OCI-LY1 (cell line): ENCODE measurements around the gene PRLR.

Experiments
- H2AFZ ChIP-seq: fragments of 200-600 bp; sonication (generic), shearing (Covaris generic); 2 replicates; pipeline ENCODE4 v1.6.0; 2014; ENCODE audit warnings: antibody characterized with exemption, mild to moderate bottlenecking, low read length
- H3F3A ChIP-seq: fragments of 200-600 bp; sonication (generic), shearing (Covaris generic); 2 replicates; pipeline ENCODE4 v1.6.0; 2014; ENCODE audit warnings: mild to moderate bottlenecking, antibody characterized with exemption, low read length, moderate library complexity; ENCODE audit not compliant: insufficient read depth
- H3K27ac ChIP-seq: fragments of 200-600 bp; sonication (generic); 2 replicates; pipeline ENCODE4 v1.5.1; 2014; ENCODE audit warnings: low read length, mixed run types, mild to moderate bottlenecking, low read depth; ENCODE audit not compliant: poor library complexity, severe bottlenecking
- H3K27me3 ChIP-seq: fragments of 200-600 bp; sonication (generic); 2 replicates; pipeline ENCODE4 v1.6.0; 2014; ENCODE audit warnings: antibody characterized with exemption, mild to moderate bottlenecking, low read length, moderate library complexity; ENCODE audit not compliant: insufficient read depth
- H3K36me3 ChIP-seq: fragments of 200-600 bp; sonication (generic); 2 replicates; pipeline ENCODE4 v1.6.1; 2014; ENCODE audit warnings: mild to moderate bottlenecking, antibody characterized with exemption, low read length, moderate library complexity, mixed read lengths; ENCODE audit not compliant: insufficient read depth
- H3K4me1 ChIP-seq: fragments of 200-600 bp; sonication (generic); 2 replicates; pipeline ENCODE4 v1.5.1; 2014; ENCODE audit warnings: mild to moderate bottlenecking, low read length, moderate library complexity; ENCODE audit not compliant: insufficient read depth, severe bottlenecking
- H3K4me2 ChIP-seq: fragments of 200-600 bp; sonication (generic), shearing (Covaris generic); 2 replicates; pipeline ENCODE4 v1.6.1; 2014; ENCODE audit warnings: low read length
- H3K4me3 ChIP-seq: fragments of 200-600 bp; sonication (generic); 2 replicates; pipeline ENCODE4 v1.5.1; 2014; ENCODE audit warnings: low read length, low read depth, mild to moderate bottlenecking, mixed read lengths; ENCODE audit not compliant: poor library complexity, severe bottlenecking
- H3K79me2 ChIP-seq: fragments of 200-600 bp; shearing (Covaris generic); 2 replicates; pipeline ENCODE4 v1.6.1; 2016; ENCODE audit warnings: mixed run types, low read length, mixed read lengths; ENCODE audit not compliant: insufficient read depth
- H3K9ac ChIP-seq: fragments of 200-600 bp; sonication (generic), shearing (Covaris generic); 2 replicates; pipeline ENCODE4 v1.6.1; 2014; ENCODE audit warnings: mild to moderate bottlenecking, low read length, mixed read lengths
- H3K9me2 ChIP-seq: fragments of 200-600 bp; sonication (generic), shearing (Covaris generic); 2 replicates; pipeline ENCODE4 v1.6.1; 2014; ENCODE audit warnings: low read depth, mild to moderate bottlenecking, low read length, mixed read lengths
- H3K9me3 ChIP-seq: fragments of 200-600 bp; shearing (Covaris generic); 2 replicates; pipeline ENCODE4 v1.6.1; 2014; ENCODE audit warnings: low read length, mixed read lengths
- H4K20me1 ChIP-seq: fragments of 200-600 bp; sonication (generic), shearing (Covaris generic); 2 replicates; pipeline ENCODE4 v1.6.0; 2016; ENCODE audit warnings: mild to moderate bottlenecking, low read length; ENCODE audit not compliant: insufficient read depth
- EZH2 ChIP-seq: fragments of 200-600 bp; sonication (generic), shearing (Covaris generic); IDR thresholded peaks from 2 replicates; pipeline ENCODE4 v1.8.0; 2017; ENCODE audit warnings: borderline replicate concordance, mixed run types, mild to moderate bottlenecking, antibody characterized with exemption, low read length, moderate library complexity, mixed read lengths
- TF ChIP-seq, protein P1 (sequence below): fragments of 200-600 bp; sonication (generic), shearing (Covaris generic); IDR thresholded peaks from 2 replicates; pipeline ENCODE4 v1.5.1; 2017; ENCODE audit warnings: mild to moderate bottlenecking, antibody characterized with exemption, low read length, moderate library complexity, mixed read lengths

PRLR gene

DNA sequence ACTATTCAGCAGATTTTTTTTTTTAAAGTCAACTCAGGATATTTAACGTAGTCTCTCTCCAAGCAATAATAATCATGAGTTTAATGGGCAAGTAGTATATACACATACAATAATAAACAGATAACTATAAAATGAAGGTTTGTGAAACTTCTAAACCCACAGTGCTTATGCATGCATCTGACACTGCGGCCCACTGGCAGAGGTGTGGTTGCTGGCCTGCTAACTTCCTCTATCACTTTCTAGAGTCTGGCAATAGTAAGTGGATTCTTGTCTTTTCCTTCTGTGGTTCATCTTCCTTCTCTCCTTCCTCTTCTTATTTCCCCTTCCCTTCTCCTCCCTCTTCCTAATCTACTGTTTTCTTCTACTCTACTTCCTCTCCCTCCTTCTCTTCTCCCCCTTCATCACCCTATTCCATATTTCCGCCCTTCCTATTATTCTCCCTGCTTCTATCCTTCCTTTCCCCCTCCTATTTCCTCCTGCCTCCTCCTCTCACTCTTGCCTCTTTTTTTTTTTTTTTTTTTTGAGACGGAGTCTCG is 164.0 kb downstream of the PRLR start:
- H3K27me3 ChIP-seq, result no peaks in the 10 kb centered on the region
- H3K4me2 ChIP-seq, result no peak overlapping the region

DNA sequence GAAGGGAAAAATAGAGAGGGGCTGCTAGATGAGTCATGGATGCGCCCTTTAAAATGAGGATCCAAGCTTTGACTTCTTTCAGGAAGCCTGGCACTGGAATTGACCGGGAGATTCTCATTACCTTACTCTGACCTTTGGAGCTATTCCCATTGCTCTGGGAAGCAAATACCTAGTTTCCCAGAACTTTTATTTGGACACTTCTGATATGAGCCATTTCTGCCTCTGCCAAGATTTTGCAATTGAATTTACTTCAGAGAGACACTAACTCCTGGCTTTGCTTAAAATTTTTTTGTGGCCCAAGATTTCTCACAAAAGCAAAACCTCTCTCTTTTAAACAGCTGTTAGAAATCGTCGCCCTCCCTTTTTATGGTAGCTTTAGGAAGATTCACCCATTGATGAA is 166.9 kb downstream of the PRLR start:
- no peaks in the 10 kb centered on the region for H3F3A ChIP-seq
- H4K20me1 ChIP-seq, result no peaks in the 10 kb centered on the region
- H3K36me3 ChIP-seq, result no peaks in the 10 kb centered on the region
- H3K4me1 ChIP-seq, result no peaks in the 10 kb centered on the region
- H3K9ac ChIP-seq, result no peak overlapping the region
- no peaks in the 10 kb centered on the region for H3K27me3 ChIP-seq
- H3K4me3 ChIP-seq, result no peak overlapping the region
- H3K9me2 ChIP-seq, result no peaks in the 10 kb centered on the region
- H3K79me2 ChIP-seq, result no peaks in the 10 kb centered on the region
- no peak overlapping the region for H3K27ac ChIP-seq
- no peak overlapping the region for H2AFZ ChIP-seq
- no peaks in the 10 kb centered on the region for H3K9me3 ChIP-seq
- TF ChIP-seq, protein P1, sequence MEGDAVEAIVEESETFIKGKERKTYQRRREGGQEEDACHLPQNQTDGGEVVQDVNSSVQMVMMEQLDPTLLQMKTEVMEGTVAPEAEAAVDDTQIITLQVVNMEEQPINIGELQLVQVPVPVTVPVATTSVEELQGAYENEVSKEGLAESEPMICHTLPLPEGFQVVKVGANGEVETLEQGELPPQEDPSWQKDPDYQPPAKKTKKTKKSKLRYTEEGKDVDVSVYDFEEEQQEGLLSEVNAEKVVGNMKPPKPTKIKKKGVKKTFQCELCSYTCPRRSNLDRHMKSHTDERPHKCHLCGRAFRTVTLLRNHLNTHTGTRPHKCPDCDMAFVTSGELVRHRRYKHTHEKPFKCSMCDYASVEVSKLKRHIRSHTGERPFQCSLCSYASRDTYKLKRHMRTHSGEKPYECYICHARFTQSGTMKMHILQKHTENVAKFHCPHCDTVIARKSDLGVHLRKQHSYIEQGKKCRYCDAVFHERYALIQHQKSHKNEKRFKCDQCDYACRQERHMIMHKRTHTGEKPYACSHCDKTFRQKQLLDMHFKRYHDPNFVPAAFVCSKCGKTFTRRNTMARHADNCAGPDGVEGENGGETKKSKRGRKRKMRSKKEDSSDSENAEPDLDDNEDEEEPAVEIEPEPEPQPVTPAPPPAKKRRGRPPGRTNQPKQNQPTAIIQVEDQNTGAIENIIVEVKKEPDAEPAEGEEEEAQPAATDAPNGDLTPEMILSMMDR, result no peak
- TF ChIP-seq EZH2, result no peak
- no peak overlapping the region for H3K4me2 ChIP-seq

More for the DNA sequence above, 164.0 kb downstream of the PRLR start:
- Histone ChIP-seq H3K9ac (no peak overlapping the region), H3K79me2 (no peaks in the 10 kb centered on the region), H3F3A (no peaks in the 10 kb centered on the region), H2AFZ (no peak overlapping the region), H3K27ac (no peak overlapping the region), H4K20me1 (no peaks in the 10 kb centered on the region), H3K36me3 (no peaks in the 10 kb centered on the region), H3K9me2 (no peaks in the 10 kb centered on the region), H3K4me1 (no peaks in the 10 kb centered on the region), H3K4me3 (no peak overlapping the region), H3K9me3 (no peaks in the 10 kb centered on the region)
- TF ChIP-seq EZH2, result no peak
- TF ChIP-seq, protein P1, result no peak

DNA sequence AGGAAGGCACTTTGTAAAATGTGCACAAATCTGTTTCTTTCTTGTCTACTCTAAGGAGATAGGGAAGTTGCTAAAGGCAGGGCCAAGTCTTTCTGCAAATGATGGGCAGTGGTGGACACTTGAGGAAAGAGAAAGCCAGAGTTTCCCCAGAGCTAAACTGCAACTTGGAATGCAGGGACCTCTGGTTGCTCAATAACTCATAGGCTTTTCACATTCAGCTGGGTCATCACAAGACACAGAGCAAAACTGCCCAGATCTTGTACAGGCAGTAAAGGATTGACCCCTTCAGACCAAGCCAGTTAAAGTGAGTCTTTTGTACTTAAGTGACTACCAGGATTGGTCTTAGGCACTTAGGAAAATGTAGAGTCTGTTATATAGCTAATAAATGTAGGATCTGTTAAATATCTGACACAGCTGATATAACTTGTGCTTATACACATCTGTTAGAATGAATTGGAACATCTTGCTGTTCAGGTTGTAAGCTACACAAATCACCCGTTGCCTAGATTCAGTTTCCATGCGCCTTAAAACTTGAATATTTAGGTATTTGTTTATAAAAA is 169.0 kb downstream of the PRLR start:
- H3F3A ChIP-seq, result no peaks in the 10 kb centered on the region
- H3K9ac ChIP-seq, result no peak overlapping the region
- no peaks in the 10 kb centered on the region for H3K27me3 ChIP-seq

More for the DNA sequence above, 169.0 kb downstream of the PRLR start:
- Histone ChIP-seq H3K4me1 (no peaks in the 10 kb centered on the region), H3K9me3 (no peaks in the 10 kb centered on the region), H2AFZ (no peak overlapping the region), H3K9me2 (no peaks in the 10 kb centered on the region), H3K4me3 (no peak overlapping the region), H3K27ac (no peak overlapping the region), H3K36me3 (no peaks in the 10 kb centered on the region), H3K79me2 (no peaks in the 10 kb centered on the region), H3K4me2 (no peak overlapping the region), H4K20me1 (no peaks in the 10 kb centered on the region)
- TF ChIP-seq, protein P1, result no peak
- no peak for TF ChIP-seq EZH2
